Breast epithelium (tissue), 4 donors: Measurements from ENCODE around the gene LRRC1. TPM values are rescaled to one million over a fixed set of nuclear protein-coding genes. Genes with fewer than 3 reads are reported as not detected.

Experiments
- DNase-seq, 2 donors: peaks; one replicate each; pipeline ENCODE4 v3.0.0-alpha.2; 2019; ENCODE audit warnings: low spot score in 2 of 2
- H3K27ac ChIP-seq, 2 donors: fragments of 200-600 bp; sonication (generic) in 1 of 2; one replicate each; pipeline ENCODE4 v1.5.1; 2016 to 2019; ENCODE audit warnings: mild to moderate bottlenecking in 1 of 2
- H3K27me3 ChIP-seq, 2 donors: fragments of 200-600 bp; sonication (generic) in 1 of 2; one replicate each; pipeline versions ENCODE4 v1.5.1 to v1.6.0; 2017 to 2019; ENCODE audit warnings: control low read depth in 1 of 2, mild to moderate bottlenecking in 1 of 2
- H3K36me3 ChIP-seq: fragments of 200-600 bp; one replicate; pipeline ENCODE4 v1.5.1; 2019
- H3K4me1 ChIP-seq, 2 donors: fragments of 200-600 bp; sonication (generic); one replicate each; pipeline ENCODE4 v1.5.1; 2016 to 2019; ENCODE audit warnings: control low read depth in 1 of 2
- H3K4me3 ChIP-seq, 3 donors: fragments of 200-600 bp; sonication (generic); 1 replicate in 2 of 3; 2 replicates in 1 of 3; pipeline ENCODE4 v1.5.1; 2016 to 2019; ENCODE audit warnings: mild to moderate bottlenecking in 3 of 3, moderate library complexity in 2 of 3
- H3K9me3 ChIP-seq, 2 donors: fragments of 200-600 bp; sonication (generic) in 1 of 2; one replicate each; pipeline ENCODE4 v1.5.1; 2016 to 2019; ENCODE audit warnings: control low read depth in 1 of 2
- CTCF ChIP-seq, 3 donors: fragments of 450-650 bp; IDR thresholded peaks; one replicate each; pipeline ENCODE4 v1.5.1; 2016 to 2017; ENCODE audit warnings: antibody characterized with exemption in 3 of 3, mild to moderate bottlenecking in 3 of 3, moderate library complexity in 3 of 3
- POLR2A ChIP-seq: fragments of 450-650 bp; IDR thresholded peaks from one replicate; pipeline ENCODE4 v1.6.1; 2016; ENCODE audit warnings: antibody characterized with exemption, mild to moderate bottlenecking, moderate library complexity
- POLR2AphosphoS5 ChIP-seq, 3 donors: sonication (generic); formaldehyde crosslinking; IDR thresholded peaks; one replicate each; pipeline ENCODE4 v1.6.1; 2017; ENCODE audit warnings: antibody characterized with exemption in 3 of 3
- intact Hi-C: fragments of 100-400 bp; cut with DNase I; formaldehyde crosslinking; loops from one replicate; pipeline ENCODE4 v1.15.1; 2023; ENCODE audit warnings: low total_unique reads
- total RNA-seq, 3 donors: library from RNA; depleted of rRNA; stranded (reverse); fragments of >200 nt; gene quantifications; one replicate each; pipeline ENCODE4 v1.1.0, GENCODE V29; 2016

Gene LRRC1
- total RNA-seq, 3 donors from 2014 or later: 10.1 to 37.9 (median 37.4) TPM

GRCh38 chr6:53898026-53898795 is 103.4 kb downstream of the LRRC1 start:
- intact Hi-C loops: no loop called here
- Histone ChIP-seq H3K27me3 (no peaks in the 10 kb centered on the region), H3K4me1 (no peaks in the 10 kb centered on the region), H3K9me3 (no peaks in the 10 kb centered on the region), H3K36me3 (no peaks in the 10 kb centered on the region), H3K4me3 (no peak overlapping the region), H3K27ac (no peak overlapping the region)
- no peak for DNase-seq
- no peak for TF ChIP-seq POLR2A
- TF ChIP-seq CTCF (IDR thresholded peaks at IDR 0.05): no peak
- no peak for TF ChIP-seq POLR2AphosphoS5 (IDR thresholded peaks at IDR 0.05)

GRCh38 chr6:53899512-53899911 is 104.7 kb downstream of the LRRC1 start:
- TF ChIP-seq POLR2A (no peak), CTCF (IDR thresholded peaks at IDR 0.05) (no peak), POLR2AphosphoS5 (IDR thresholded peaks at IDR 0.05) (no peak)
- Histone ChIP-seq H3K27ac (no peak overlapping the region), H3K4me3 (no peak overlapping the region), H3K27me3 (no peaks in the 10 kb centered on the region), H3K4me1 (no peaks in the 10 kb centered on the region), H3K36me3 (no peaks in the 10 kb centered on the region), H3K9me3 (no peaks in the 10 kb centered on the region)
- DNase-seq: no peak
- intact Hi-C loops: no loop called here

- no peak overlapping the region for H3K27ac ChIP-seq
- no peaks in the 10 kb centered on the region for H3K4me1 ChIP-seq
- H3K4me3 ChIP-seq: no peak overlapping the region
- no peaks in the 10 kb centered on the region for H3K36me3 ChIP-seq
- H3K9me3 ChIP-seq: no peaks in the 10 kb centered on the region
- DNase-seq: no peak
- no peaks in the 10 kb centered on the region for H3K27me3 ChIP-seq
- intact Hi-C loops: no loop called here
- TF ChIP-seq POLR2AphosphoS5 (IDR thresholded peaks at IDR 0.05) (no peak), CTCF (IDR thresholded peaks at IDR 0.05) (no peak), POLR2A (no peak)
Observed at GRCh38 chr6:53903357-53903756, 108.6 kb downstream of the LRRC1 start.

- Histone ChIP-seq H3K9me3 (no peaks in the 10 kb centered on the region), H3K27me3 (no peaks in the 10 kb centered on the region), H3K36me3 (no peaks in the 10 kb centered on the region), H3K4me1 (no peaks in the 10 kb centered on the region), H3K4me3 (no peak overlapping the region), H3K27ac (no peak overlapping the region)
- DNase-seq: no peak
- intact Hi-C loops: no loop called here
- no peak for TF ChIP-seq POLR2A
- TF ChIP-seq CTCF (IDR thresholded peaks at IDR 0.05): no peak
- TF ChIP-seq POLR2AphosphoS5 (IDR thresholded peaks at IDR 0.05): no peak
Observed at GRCh38 chr6:53906103-53906502, 111.3 kb downstream of the LRRC1 start.

GRCh38 chr6:53906842-53907241 is 112.0 kb downstream of the LRRC1 start:
- no peak for DNase-seq
- Histone ChIP-seq H3K27me3 (no peaks in the 10 kb centered on the region), H3K9me3 (no peaks in the 10 kb centered on the region), H3K4me1 (no peaks in the 10 kb centered on the region), H3K4me3 (no peak overlapping the region), H3K27ac (peak overlapping the region in 1 of 2 donors; percentile 5), H3K36me3 (no peaks in the 10 kb centered on the region)
- intact Hi-C loops: no loop called here
- TF ChIP-seq POLR2AphosphoS5 (IDR thresholded peaks at IDR 0.05) (peak in 1 of 3 donors; percentile 18), POLR2A (no peak)
